Neuronal stem cell (in vitro differentiated cells): ENCODE results near the gene PHTF2.

ENCODE experiments used
- DNase-seq: peaks from one replicate; pipeline ENCODE4 v3.0.0-alpha.2; 2013; ENCODE audit warnings: low spot score
- H2AFZ ChIP-seq: one replicate; pipeline ENCODE4 v1.6.1; 2013; ENCODE audit warnings: mild to moderate bottlenecking, low read length, inconsistent platforms
- H2AK5ac ChIP-seq: 2 replicates; pipeline ENCODE4 v1.6.1; 2013; ENCODE audit warnings: low read depth, mild to moderate bottlenecking, inconsistent platforms, low read length, moderate library complexity, mixed read lengths
- H2BK120ac ChIP-seq: 2 replicates; pipeline ENCODE4 v1.6.1; 2013; ENCODE audit warnings: low read depth, mild to moderate bottlenecking, inconsistent platforms, low read length, moderate library complexity, mixed read lengths
- H2BK12ac ChIP-seq: one replicate; pipeline ENCODE4 v1.6.1; 2013; ENCODE audit warnings: low read length, inconsistent platforms
- H2BK15ac ChIP-seq: 2 replicates; pipeline ENCODE4 v1.6.1; 2013; ENCODE audit warnings: mild to moderate bottlenecking, low read length, inconsistent platforms, mixed read lengths
- H2BK5ac ChIP-seq: one replicate; pipeline ENCODE4 v1.6.1; 2013; ENCODE audit warnings: inconsistent platforms, mild to moderate bottlenecking, low read length, moderate library complexity
- H3K14ac ChIP-seq: one replicate; pipeline ENCODE4 v1.6.1; 2013; ENCODE audit warnings: low read length, inconsistent platforms
- H3K18ac ChIP-seq: 2 replicates; pipeline ENCODE4 v1.6.1; 2013; ENCODE audit warnings: low read length, inconsistent platforms
- H3K23ac ChIP-seq: 2 replicates; pipeline ENCODE4 v1.6.1; 2013; ENCODE audit warnings: low read depth, mild to moderate bottlenecking, mixed read lengths, low read length, inconsistent platforms; ENCODE audit not compliant: poor library complexity
- H3K27ac ChIP-seq: replicated peaks from 3 replicates; pipeline ENCODE4 v1.5.1; 2013; ENCODE audit warnings: low read length, inconsistent platforms
- H3K27me3 ChIP-seq, 3 experiments: 2 replicates each; pipeline ENCODE4 v1.6.1; 2013; ENCODE audit warnings: low read length in 3 of 3, mild to moderate bottlenecking in 2 of 3, inconsistent platforms in 1 of 3, low read depth in 1 of 3, mixed read lengths in 1 of 3, moderate library complexity in 1 of 3; ENCODE audit not compliant: control insufficient read depth in 3 of 3, insufficient read depth in 3 of 3
- H3K36me3 ChIP-seq, 2 donors: replicated peaks in 1 of 2; 2 replicates each; pipeline ENCODE4 v1.6.1; 2013; ENCODE audit warnings: low read length in 2 of 2; ENCODE audit not compliant: control insufficient read depth in 2 of 2, insufficient read depth in 2 of 2
- H3K4ac ChIP-seq: 2 replicates; pipeline ENCODE4 v1.6.1; 2013; ENCODE audit warnings: inconsistent platforms, mild to moderate bottlenecking, low read length, moderate library complexity
- H3K4me1 ChIP-seq, 2 donors: 1 replicate in 1 of 2; 2 replicates in 1 of 2; pipeline ENCODE4 v1.6.1; 2013; ENCODE audit warnings: low read length in 2 of 2, low read depth in 1 of 2; ENCODE audit not compliant: control insufficient read depth in 2 of 2, insufficient read depth in 1 of 2
- H3K4me2 ChIP-seq: one replicate; pipeline ENCODE4 v1.6.1; 2013; ENCODE audit warnings: mild to moderate bottlenecking, low read length, inconsistent platforms; ENCODE audit not compliant: insufficient read depth, poor library complexity, severe bottlenecking
- H3K4me3 ChIP-seq, 2 donors: 2 replicates each; pipeline ENCODE4 v1.5.1; 2013; ENCODE audit warnings: low read length in 2 of 2, mild to moderate bottlenecking in 2 of 2, inconsistent platforms in 1 of 2, moderate library complexity in 1 of 2
- H3K79me1 ChIP-seq: one replicate; pipeline ENCODE4 v1.6.1; 2013; ENCODE audit warnings: low read depth, mild to moderate bottlenecking, inconsistent platforms, low read length, moderate library complexity
- H3K9ac ChIP-seq: one replicate; pipeline ENCODE4 v1.6.1; 2013; ENCODE audit warnings: mild to moderate bottlenecking, low read depth, low read length, inconsistent platforms; ENCODE audit not compliant: poor library complexity
- H3K9me3 ChIP-seq, 2 donors: replicated peaks in 1 of 2; 2 replicates each; pipeline versions ENCODE3 to v1.6.1; 2013; ENCODE audit warnings: low read length in 2 of 2, mild to moderate bottlenecking in 2 of 2, inconsistent platforms in 1 of 2, low read depth in 1 of 2, mixed read lengths in 1 of 2, moderate library complexity in 1 of 2; ENCODE audit not compliant: control insufficient read depth in 2 of 2, insufficient read depth in 1 of 2
- H4K8ac ChIP-seq: one replicate; pipeline ENCODE4 v1.6.1; 2013; ENCODE audit warnings: low read depth, mild to moderate bottlenecking, inconsistent platforms, low read length, moderate library complexity
- H4K91ac ChIP-seq: one replicate; pipeline ENCODE4 v1.6.1; 2013; ENCODE audit warnings: low read length, low read depth, mild to moderate bottlenecking, inconsistent platforms; ENCODE audit not compliant: poor library complexity
- WGBS, 2 donors: extraction: QIAGEN DNeasy Blood & Tissue Kit; methylation state at CpG; one replicate each; pipeline ENCODE4 v1.1.7; 2013; ENCODE audit warnings: missing lambda C conversion rate in 2 of 2, mixed read lengths in 1 of 2; ENCODE audit not compliant: insufficient read length in 2 of 2, insufficient replicate concordance in 1 of 2; ENCODE audit errors: extremely low coverage in 2 of 2; 5-methylcytosine and 5-hydroxymethylcytosine counted together

PHTF2 gene

DNA sequence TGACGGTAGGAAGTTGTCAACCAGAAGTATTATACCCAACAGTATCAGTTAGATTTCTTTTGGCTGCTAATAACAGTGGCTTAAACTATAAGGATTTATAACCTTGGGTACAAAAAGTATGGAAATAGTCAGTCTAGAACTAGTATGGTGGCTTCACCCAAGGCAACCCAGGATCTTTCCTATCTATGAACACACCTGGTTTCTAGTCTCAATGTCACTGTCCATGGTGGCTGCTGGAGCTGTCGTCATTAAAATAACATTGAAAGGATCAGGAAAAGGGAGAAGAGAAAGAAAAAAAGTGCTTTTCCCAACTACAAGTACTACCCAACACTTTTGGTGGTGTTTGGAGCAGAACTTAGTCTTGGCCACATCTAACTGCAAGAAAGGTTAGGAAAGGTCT lies 27.7 kb downstream of the PHTF2 start:
- no peak overlapping the region for H2BK12ac ChIP-seq
- peaks cover 11 to 13% of the 10 kb centered on the region in 2 donors for H3K9me3 ChIP-seq
- H3K9ac ChIP-seq, result no peak overlapping the region
- H4K91ac ChIP-seq, result no peak overlapping the region
- H3K36me3 ChIP-seq, result peaks cover 0 to 2% of the 10 kb centered on the region in 2 donors
- no peak overlapping the region for H4K8ac ChIP-seq
- H3K4ac ChIP-seq, result no peak overlapping the region
- H2AK5ac ChIP-seq, result no peak overlapping the region
- H3K23ac ChIP-seq, result no peak overlapping the region
- no peak overlapping the region for H3K4me2 ChIP-seq
- peaks cover 5% of the 10 kb centered on the region for H3K79me1 ChIP-seq
- H3K18ac ChIP-seq, result no peak overlapping the region
- no peak overlapping the region for H2BK120ac ChIP-seq
- H3K27me3 ChIP-seq, result no peaks in the 10 kb centered on the region
- no peak overlapping the region for H2BK15ac ChIP-seq
- WGBS, 2 donors, result no CpG with 5 or more reads among the region's 2 CpGs
- peaks cover 0 to 2% of the 10 kb centered on the region in 2 donors for H3K4me1 ChIP-seq
- no peak overlapping the region for H3K14ac ChIP-seq
- no peak overlapping the region for H3K4me3 ChIP-seq
- H2BK5ac ChIP-seq, result no peak overlapping the region
- no peak overlapping the region for H3K27ac ChIP-seq
- H2AFZ ChIP-seq, result no peak overlapping the region
- DNase-seq, result no peak

DNA sequence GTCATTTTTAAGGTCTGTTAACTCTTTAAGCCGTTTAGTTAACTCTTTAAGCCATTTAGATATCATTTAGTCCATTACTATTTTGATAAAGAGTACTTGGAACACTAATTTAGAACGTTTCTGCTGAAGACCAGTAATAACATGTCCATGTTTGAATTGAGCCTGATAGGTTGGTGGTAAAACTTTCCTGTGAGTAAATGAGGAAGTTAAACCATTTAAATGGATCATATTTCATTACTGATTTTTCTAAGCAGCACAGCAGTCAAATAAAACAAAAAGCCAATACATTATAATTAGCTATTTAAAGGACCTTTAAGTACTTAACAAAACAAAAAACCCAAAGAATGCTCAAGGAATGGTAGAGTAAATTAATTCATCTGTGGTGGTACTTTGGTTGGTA lies 29.4 kb downstream of the PHTF2 start:
- H3K9ac ChIP-seq, result no peak overlapping the region
- no peak overlapping the region for H3K4me3 ChIP-seq
- WGBS, 2 donors, result no CpG with 5 or more reads among the region's 2 CpGs
- H3K4me2 ChIP-seq, result no peak overlapping the region
- no peak overlapping the region for H2BK5ac ChIP-seq
- H3K14ac ChIP-seq, result no peak overlapping the region
- H3K79me1 ChIP-seq, result no peaks in the 10 kb centered on the region
- DNase-seq, result no peak
- H3K27me3 ChIP-seq, result no peaks in the 10 kb centered on the region
- no peak overlapping the region for H2BK12ac ChIP-seq
- no peaks in the 10 kb centered on the region for H3K9me3 ChIP-seq
- no peak overlapping the region for H2BK15ac ChIP-seq
- H2BK120ac ChIP-seq, result no peak overlapping the region
- H3K36me3 ChIP-seq, result peaks cover 0 to 6% of the 10 kb centered on the region in 2 donors
- H3K18ac ChIP-seq, result no peak overlapping the region
- H3K4ac ChIP-seq, result no peak overlapping the region
- H4K8ac ChIP-seq, result no peak overlapping the region
- H3K23ac ChIP-seq, result no peak overlapping the region
- no peak overlapping the region for H2AFZ ChIP-seq
- no peak overlapping the region for H2AK5ac ChIP-seq
- H4K91ac ChIP-seq, result no peak overlapping the region
- H3K4me1 ChIP-seq, result peaks cover 0 to 2% of the 10 kb centered on the region in 2 donors
- no peak overlapping the region for H3K27ac ChIP-seq

DNA sequence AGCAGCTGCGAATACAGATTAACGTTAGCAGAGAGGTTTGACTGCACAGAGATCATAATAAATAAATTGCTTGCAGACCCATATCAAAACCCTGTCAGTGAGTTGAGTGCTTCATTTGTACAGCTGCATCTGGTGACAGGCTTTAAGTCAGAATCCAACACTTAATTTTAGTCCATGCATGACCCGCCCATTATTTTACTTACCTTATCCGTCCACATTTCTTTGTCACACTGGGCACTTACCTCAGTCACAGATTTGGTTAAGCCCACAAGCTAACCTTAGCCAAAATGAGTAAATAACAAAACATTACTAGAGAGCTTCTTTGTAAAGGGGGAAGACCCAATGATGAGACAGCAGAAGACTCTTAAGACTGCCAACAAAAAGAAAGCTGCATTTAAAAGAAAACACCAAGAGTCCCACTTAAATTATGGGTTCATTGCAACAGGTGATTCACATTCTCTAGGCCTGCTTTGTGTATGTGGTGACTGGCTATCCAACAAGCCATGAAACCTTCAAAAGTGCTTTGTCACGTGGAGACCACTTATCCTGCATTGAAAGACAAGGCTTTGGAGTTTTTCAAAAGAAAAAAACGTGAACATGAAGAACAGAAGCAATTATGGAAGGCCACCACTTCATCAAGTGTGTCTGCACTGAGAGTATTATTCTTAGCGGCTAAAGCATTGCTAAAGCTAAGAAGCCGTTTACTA lies 32.2 kb downstream of the PHTF2 start:
- Histone ChIP-seq H3K79me1 (no peaks in the 10 kb centered on the region), H3K14ac (no peak overlapping the region), H3K23ac (no peak overlapping the region), H3K9me3 (no peaks in the 10 kb centered on the region), H3K27ac (no peak overlapping the region), H3K9ac (no peak overlapping the region), H3K27me3 (no peaks in the 10 kb centered on the region), H3K4me2 (no peak overlapping the region), H2AFZ (no peak overlapping the region), H3K4me1 (peaks cover 0 to 2% of the 10 kb centered on the region in 2 donors), H2BK12ac (no peak overlapping the region), H4K91ac (no peak overlapping the region), H3K18ac (no peak overlapping the region), H2AK5ac (no peak overlapping the region), H2BK5ac (no peak overlapping the region), H2BK120ac (no peak overlapping the region), H3K36me3 (peaks cover 0 to 6% of the 10 kb centered on the region in 2 donors), H2BK15ac (no peak overlapping the region), H3K4me3 (no peak overlapping the region), H3K4ac (no peak overlapping the region), H4K8ac (no peak overlapping the region)
- WGBS, 2 donors, result no CpG with 5 or more reads among the region's 8 CpGs
- no peak for DNase-seq

GRCh38 chr7:77831481-77831880 lies 32.9 kb downstream of the PHTF2 start:
- H2BK120ac ChIP-seq, result no peak overlapping the region
- H3K4ac ChIP-seq, result no peak overlapping the region

More at GRCh38 chr7:77831481-77831880, 32.9 kb downstream of the PHTF2 start:
- Histone ChIP-seq H2BK12ac (no peak overlapping the region), H3K18ac (no peak overlapping the region), H2BK5ac (no peak overlapping the region), H2AK5ac (no peak overlapping the region), H3K23ac (no peak overlapping the region), H3K4me2 (no peak overlapping the region), H2BK15ac (no peak overlapping the region), H2AFZ (no peak overlapping the region), H3K79me1 (peaks cover 1% of the 10 kb centered on the region), H4K91ac (no peak overlapping the region), H3K36me3 (peaks cover 0 to 10% of the 10 kb centered on the region in 2 donors), H3K4me1 (peaks cover 0 to 2% of the 10 kb centered on the region in 2 donors), H3K27me3 (no peaks in the 10 kb centered on the region), H4K8ac (no peak overlapping the region), H3K9me3 (no peaks in the 10 kb centered on the region), H3K14ac (no peak overlapping the region), H3K4me3 (no peak overlapping the region), H3K27ac (no peak overlapping the region), H3K9ac (no peak overlapping the region)
- no CpG with 5 or more reads among the region's 7 CpGs for WGBS, 2 donors
- no peak for DNase-seq
